ENCODE results near the gene COL4A3. TPM values are rescaled to one million over a fixed set of nuclear protein-coding genes. Genes with fewer than 3 reads are reported as not detected.
A peak's percentile ranks its signal among the peaks of the same experiment; 100 is the strongest.

Gene COL4A3
- total and polyA plus RNA-seq, 4 experiments from 2014 or later, result 0.03 TPM; not detected in 3

- CTCF ChIA-PET (ENCODE audit: partially characterized antibody), result no interaction called here
- peaks cover under 1 to 2% of the 10 kb centered on the region in 2 donors for H3K27me3 Mint-ChIP-seq
- intact Hi-C loops (cut with micrococcal nuclease), result no loop called here
- Histone ChIP-seq H3K27me3 (ENCODE audit: insufficient read depth, low read length) (no peaks in the 10 kb centered on the region), H3K4me3 (ENCODE audit: low read length in 2 of 2) (no peak overlapping the region), H3K9me3 (ENCODE audit: control insufficient read depth in 1 of 2, low read length in 2 of 2) (no peaks in the 10 kb centered on the region), H3K27ac (ENCODE audit: low read depth, low read length) (no peak overlapping the region), H3K36me3 (ENCODE audit: insufficient read depth, low read length) (no peaks in the 10 kb centered on the region), H3K4me1 (ENCODE audit: insufficient read depth, low read length) (no peaks in the 10 kb centered on the region)
- no peak overlapping the region for H3K4me3 Mint-ChIP-seq
- H3K4me1 Mint-ChIP-seq, result no peaks in the 10 kb centered on the region
- no peaks in the 10 kb centered on the region for H3K9me3 Mint-ChIP-seq
- POLR2A ChIA-PET (ENCODE audit: partially characterized antibody), result no interaction called here
- H3K27ac Mint-ChIP-seq, result no peak overlapping the region
- DNase-seq, result no peak
- no peaks in the 10 kb centered on the region for H3K36me3 Mint-ChIP-seq
Measured at GRCh38 chr2:227311861-227312506, 147.6 kb downstream of the COL4A3 start.

DNA sequence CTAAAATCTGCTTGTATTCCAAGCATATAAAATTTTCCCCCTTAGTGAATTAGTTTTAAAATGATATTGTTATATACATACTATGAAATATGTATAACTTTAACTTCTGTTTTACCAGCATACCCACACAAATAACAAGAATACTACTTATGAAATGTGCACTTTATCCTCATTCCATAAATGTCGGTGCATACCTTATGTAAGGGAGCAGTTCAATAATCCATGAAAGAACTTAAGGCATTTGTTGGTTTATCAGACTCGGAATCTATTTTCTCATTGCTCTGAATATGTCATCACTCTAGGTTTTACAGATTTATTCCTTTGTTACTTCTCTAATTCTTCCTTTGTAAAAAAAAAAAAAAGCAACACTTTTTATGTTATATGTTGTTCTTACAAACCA is 148.2 kb downstream of the COL4A3 start:
- ChIA-PET POLR2A (ENCODE audit: partially characterized antibody) (no interaction called here), CTCF (ENCODE audit: partially characterized antibody) (no interaction called here)
- Mint-ChIP-seq H3K27me3 (peaks cover 3% of the 10 kb centered on the region in 2 donors), H3K36me3 (no peaks in the 10 kb centered on the region), H3K4me3 (no peak overlapping the region), H3K9me3 (peaks cover 0 to 2% (median 0%) of the 10 kb centered on the region in 8 donors), H3K4me1 (no peaks in the 10 kb centered on the region), H3K27ac (no peak overlapping the region)
- Histone ChIP-seq H3K4me1 (ENCODE audit: insufficient read depth, low read length) (no peaks in the 10 kb centered on the region), H3K27me3 (ENCODE audit: insufficient read depth, low read length) (no peaks in the 10 kb centered on the region), H3K36me3 (ENCODE audit: insufficient read depth, low read length) (no peaks in the 10 kb centered on the region), H3K9me3 (ENCODE audit: control insufficient read depth in 1 of 2, low read length in 2 of 2) (no peaks in the 10 kb centered on the region), H3K4me3 (ENCODE audit: low read length in 2 of 2) (no peak overlapping the region), H3K27ac (ENCODE audit: low read depth, low read length) (no peak overlapping the region)
- intact Hi-C loops (cut with micrococcal nuclease), result no loop called here
- no peak for DNase-seq

GRCh38 chr2:227313310-227313709 is 148.9 kb downstream of the COL4A3 start:
- POLR2A ChIA-PET (ENCODE audit: partially characterized antibody), result no interaction called here
- Histone ChIP-seq H3K27me3 (ENCODE audit: insufficient read depth, low read length) (no peaks in the 10 kb centered on the region), H3K9me3 (ENCODE audit: control insufficient read depth in 1 of 2, low read length in 2 of 2) (no peaks in the 10 kb centered on the region), H3K27ac (ENCODE audit: low read depth, low read length) (no peak overlapping the region), H3K36me3 (ENCODE audit: insufficient read depth, low read length) (no peaks in the 10 kb centered on the region), H3K4me1 (ENCODE audit: insufficient read depth, low read length) (no peaks in the 10 kb centered on the region), H3K4me3 (ENCODE audit: low read length in 2 of 2) (no peak overlapping the region)
- CTCF ChIA-PET (ENCODE audit: partially characterized antibody), result no interaction called here
- no peak for DNase-seq
- intact Hi-C loops (cut with micrococcal nuclease), result no loop called here
- peaks cover 0 to 5% (median 0%) of the 10 kb centered on the region in 8 donors for H3K9me3 Mint-ChIP-seq
- H3K4me3 Mint-ChIP-seq, result no peak overlapping the region
- no peaks in the 10 kb centered on the region for H3K4me1 Mint-ChIP-seq
- no peak overlapping the region for H3K27ac Mint-ChIP-seq
- no peaks in the 10 kb centered on the region for H3K36me3 Mint-ChIP-seq
- peaks cover 3 to 6% of the 10 kb centered on the region in 2 donors for H3K27me3 Mint-ChIP-seq

DNA sequence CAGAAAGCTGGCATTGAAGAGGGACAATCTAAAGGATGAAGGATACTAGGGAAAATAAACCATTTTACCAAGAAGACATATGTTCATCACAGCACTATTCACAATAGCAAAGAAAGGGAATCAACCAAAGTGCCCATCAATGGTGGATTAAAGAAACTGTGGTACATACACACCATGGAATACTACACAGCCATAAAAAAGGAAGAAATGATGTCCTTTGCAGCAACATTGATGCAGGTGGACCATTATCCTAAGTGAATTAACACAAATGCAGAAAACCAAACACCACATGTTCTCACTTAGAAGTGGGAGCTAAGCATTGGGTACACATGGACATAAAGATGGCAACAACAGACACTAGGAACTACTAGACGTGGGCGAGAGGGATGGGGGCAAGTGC is 153.4 kb downstream of the COL4A3 start:
- Histone ChIP-seq H3K27ac (ENCODE audit: low read depth, low read length) (no peak overlapping the region), H3K4me1 (ENCODE audit: insufficient read depth, low read length) (no peaks in the 10 kb centered on the region), H3K27me3 (ENCODE audit: insufficient read depth, low read length) (no peaks in the 10 kb centered on the region), H3K36me3 (ENCODE audit: insufficient read depth, low read length) (no peaks in the 10 kb centered on the region), H3K9me3 (ENCODE audit: control insufficient read depth in 1 of 2, low read length in 2 of 2) (no peaks in the 10 kb centered on the region), H3K4me3 (ENCODE audit: low read length in 2 of 2) (no peak overlapping the region)
- H3K36me3 Mint-ChIP-seq, result peaks cover 0 to 3% of the 10 kb centered on the region in 2 donors
- peaks cover 0 to 5% (median under 1%) of the 10 kb centered on the region in 4 donors for H3K4me1 Mint-ChIP-seq
- intact Hi-C loops (cut with micrococcal nuclease), result no loop called here
- POLR2A ChIA-PET (ENCODE audit: partially characterized antibody), result no interaction called here
- H3K9me3 Mint-ChIP-seq, result peaks cover 0 to 7% (median 0%) of the 10 kb centered on the region in 8 donors
- H3K27me3 Mint-ChIP-seq, result peaks cover 4 to 6% of the 10 kb centered on the region in 2 donors
- CTCF ChIA-PET (ENCODE audit: partially characterized antibody), result no interaction called here
- no peak for DNase-seq
- no peak overlapping the region for H3K27ac Mint-ChIP-seq
- no peak overlapping the region for H3K4me3 Mint-ChIP-seq

- H3K27me3 ChIP-seq (ENCODE audit: insufficient read depth, low read length), result no peaks in the 10 kb centered on the region
- Mint-ChIP-seq H3K27me3 (peaks cover 4 to 6% of the 10 kb centered on the region in 2 donors), H3K9me3 (peaks cover 0 to 8% (median under 1%) of the 10 kb centered on the region in 8 donors), H3K27ac (no peak overlapping the region), H3K4me1 (peaks cover 7 to 27% (median 12%) of the 10 kb centered on the region in 4 donors), H3K36me3 (peaks cover 3 to 6% of the 10 kb centered on the region in 2 donors), H3K4me3 (no peak overlapping the region)
- peaks cover 10% of the 10 kb centered on the region for H3K4me1 ChIP-seq (ENCODE audit: insufficient read depth, low read length)
- H3K27ac ChIP-seq (ENCODE audit: low read depth, low read length), result no peak overlapping the region
- ChIA-PET CTCF (ENCODE audit: partially characterized antibody) (interaction anchor here (1.2 kb wide), 1 partner anchor 14 kb away, joined by 4 read pairs; no protein-coding TSS in a partner anchor), POLR2A (ENCODE audit: partially characterized antibody) (no interaction called here)
- H3K9me3 ChIP-seq (ENCODE audit: control insufficient read depth in 1 of 2, low read length in 2 of 2), result no peaks in the 10 kb centered on the region
- intact Hi-C loops (cut with micrococcal nuclease), result no loop called here
- no peak overlapping the region for H3K4me3 ChIP-seq (ENCODE audit: low read length in 2 of 2)
- no peaks in the 10 kb centered on the region for H3K36me3 ChIP-seq (ENCODE audit: insufficient read depth, low read length)
- DNase-seq, result no peak
Measured at GRCh38 chr2:227320305-227321094, 156.1 kb downstream of the COL4A3 start.

DNA sequence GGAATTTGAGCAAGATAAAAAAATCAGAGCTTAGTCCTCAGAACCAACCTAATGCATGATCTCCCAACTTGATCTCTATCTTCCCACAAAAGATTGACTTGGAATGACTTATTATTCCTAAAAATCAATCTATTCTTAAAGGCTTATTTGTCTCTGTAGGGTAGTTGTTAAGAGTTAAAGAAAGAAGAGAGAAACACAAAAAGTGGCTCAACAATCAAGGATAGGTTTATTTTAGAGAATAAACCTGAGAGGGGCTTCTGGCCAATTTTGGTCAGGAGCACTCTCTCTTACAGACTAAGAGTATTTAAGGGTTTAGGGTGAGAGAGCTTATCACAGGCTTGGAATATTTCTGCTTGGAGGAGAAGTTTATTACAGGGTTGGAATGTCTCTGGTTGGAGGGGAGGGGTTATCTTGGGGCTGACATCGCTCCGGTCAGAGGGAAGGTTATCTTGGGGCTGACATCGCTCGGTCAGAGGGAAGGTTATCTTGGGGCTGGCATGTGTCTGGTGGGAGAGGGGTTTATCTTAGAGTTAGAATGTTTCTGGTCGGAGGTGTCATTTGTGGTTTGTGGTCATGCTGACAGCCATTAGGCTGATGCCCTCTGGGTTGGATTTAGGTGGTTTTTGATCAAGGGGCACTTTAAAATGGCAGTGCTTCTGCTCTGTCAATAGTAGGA is 158.2 kb downstream of the COL4A3 start:
- Histone ChIP-seq H3K4me3 (ENCODE audit: low read length in 2 of 2) (no peak overlapping the region), H3K4me1 (ENCODE audit: insufficient read depth, low read length) (peaks cover 30% of the 10 kb centered on the region), H3K27ac (ENCODE audit: low read depth, low read length) (no peak overlapping the region), H3K27me3 (ENCODE audit: insufficient read depth, low read length) (no peaks in the 10 kb centered on the region), H3K36me3 (ENCODE audit: insufficient read depth, low read length) (no peaks in the 10 kb centered on the region), H3K9me3 (ENCODE audit: control insufficient read depth in 1 of 2, low read length in 2 of 2) (no peaks in the 10 kb centered on the region)
- peaks cover 12 to 46% (median 27%) of the 10 kb centered on the region in 4 donors for H3K4me1 Mint-ChIP-seq
- ChIA-PET CTCF (ENCODE audit: partially characterized antibody) (no interaction called here), POLR2A (ENCODE audit: partially characterized antibody) (no interaction called here)
- intact Hi-C loops (cut with micrococcal nuclease), result no loop called here
- H3K4me3 Mint-ChIP-seq, result peak overlapping the region in 1 of 8 donors; percentile 32
- H3K9me3 Mint-ChIP-seq, result peaks cover 0 to 6% (median under 1%) of the 10 kb centered on the region in 8 donors
- H3K36me3 Mint-ChIP-seq, result peaks cover 3 to 6% of the 10 kb centered on the region in 2 donors
- DNase-seq, result no peak
- peak overlapping the region in 3 of 7 donors; percentile 1 to 52 (median 18) for H3K27ac Mint-ChIP-seq
- H3K27me3 Mint-ChIP-seq, result peaks cover 1 to 3% of the 10 kb centered on the region in 2 donors

DNA sequence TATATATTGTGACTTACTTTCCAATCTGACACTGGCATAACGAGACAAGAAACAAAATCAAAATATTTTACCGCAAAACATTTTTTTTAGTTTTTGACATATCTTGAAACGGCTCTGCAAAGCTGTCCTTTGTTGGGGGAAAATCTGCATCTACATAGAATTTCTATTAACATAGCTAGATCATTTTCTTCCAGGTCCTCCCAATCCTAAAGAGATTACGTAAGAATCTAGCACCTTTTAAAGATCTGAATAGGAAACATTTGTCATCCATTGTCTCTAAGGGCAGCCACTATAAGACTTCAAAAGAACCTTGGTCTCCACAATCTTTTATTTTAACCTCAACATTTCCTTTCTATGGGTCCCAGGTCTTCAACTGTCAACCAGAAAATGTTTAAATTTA is 159.4 kb downstream of the COL4A3 start:
- intact Hi-C loops (cut with micrococcal nuclease), result loop anchor here (2.0 kb wide), 1 partner anchor 139 kb away; no protein-coding TSS in a partner anchor
- POLR2A ChIA-PET (ENCODE audit: partially characterized antibody), result no interaction called here
- H3K27ac ChIP-seq (ENCODE audit: low read depth, low read length), result no peak overlapping the region

More for the DNA sequence above, 159.4 kb downstream of the COL4A3 start:
- H3K9me3 Mint-ChIP-seq, result peaks cover 0 to 3% (median 0%) of the 10 kb centered on the region in 8 donors
- H3K4me3 Mint-ChIP-seq, result peak overlapping the region in 7 of 8 donors; percentile 20 to 97 (median 45)
- peaks cover 20 to 57% (median 36%) of the 10 kb centered on the region in 4 donors for H3K4me1 Mint-ChIP-seq
- no peaks in the 10 kb centered on the region for H3K36me3 ChIP-seq (ENCODE audit: insufficient read depth, low read length)
- peaks cover 3 to 10% of the 10 kb centered on the region in 2 donors for H3K36me3 Mint-ChIP-seq
- peaks cover 0 to 1% of the 10 kb centered on the region in 2 donors for H3K27me3 Mint-ChIP-seq
- H3K4me1 ChIP-seq (ENCODE audit: insufficient read depth, low read length), result peaks cover 30% of the 10 kb centered on the region
- H3K4me3 ChIP-seq (ENCODE audit: low read length in 2 of 2), result no peak overlapping the region
- no peak for DNase-seq
- peak overlapping the region in 2 of 7 donors; percentile 69 to 95 for H3K27ac Mint-ChIP-seq
- H3K27me3 ChIP-seq (ENCODE audit: insufficient read depth, low read length), result no peaks in the 10 kb centered on the region
- CTCF ChIA-PET (ENCODE audit: partially characterized antibody), result no interaction called here
- no peaks in the 10 kb centered on the region for H3K9me3 ChIP-seq (ENCODE audit: control insufficient read depth in 1 of 2, low read length in 2 of 2)
